ENCODE data around the gene MLIP.

Gene MLIP, protein sequence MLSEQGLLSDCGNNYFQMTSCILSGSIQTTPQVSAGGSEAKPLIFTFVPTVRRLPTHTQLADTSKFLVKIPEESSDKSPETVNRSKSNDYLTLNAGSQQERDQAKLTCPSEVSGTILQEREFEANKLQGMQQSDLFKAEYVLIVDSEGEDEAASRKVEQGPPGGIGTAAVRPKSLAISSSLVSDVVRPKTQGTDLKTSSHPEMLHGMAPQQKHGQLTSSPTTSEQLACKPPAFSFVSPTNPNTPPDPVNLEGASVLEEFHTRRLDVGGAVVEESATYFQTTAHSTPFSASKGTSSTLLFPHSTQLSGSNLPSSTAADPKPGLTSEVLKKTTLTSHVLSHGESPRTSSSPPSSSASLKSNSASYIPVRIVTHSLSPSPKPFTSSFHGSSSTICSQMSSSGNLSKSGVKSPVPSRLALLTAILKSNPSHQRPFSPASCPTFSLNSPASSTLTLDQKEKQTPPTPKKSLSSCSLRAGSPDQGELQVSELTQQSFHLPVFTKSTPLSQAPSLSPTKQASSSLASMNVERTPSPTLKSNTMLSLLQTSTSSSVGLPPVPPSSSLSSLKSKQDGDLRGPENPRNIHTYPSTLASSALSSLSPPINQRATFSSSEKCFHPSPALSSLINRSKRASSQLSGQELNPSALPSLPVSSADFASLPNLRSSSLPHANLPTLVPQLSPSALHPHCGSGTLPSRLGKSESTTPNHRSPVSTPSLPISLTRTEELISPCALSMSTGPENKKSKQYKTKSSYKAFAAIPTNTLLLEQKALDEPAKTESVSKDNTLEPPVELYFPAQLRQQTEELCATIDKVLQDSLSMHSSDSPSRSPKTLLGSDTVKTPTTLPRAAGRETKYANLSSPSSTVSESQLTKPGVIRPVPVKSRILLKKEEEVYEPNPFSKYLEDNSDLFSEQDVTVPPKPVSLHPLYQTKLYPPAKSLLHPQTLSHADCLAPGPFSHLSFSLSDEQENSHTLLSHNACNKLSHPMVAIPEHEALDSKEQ

DNA sequence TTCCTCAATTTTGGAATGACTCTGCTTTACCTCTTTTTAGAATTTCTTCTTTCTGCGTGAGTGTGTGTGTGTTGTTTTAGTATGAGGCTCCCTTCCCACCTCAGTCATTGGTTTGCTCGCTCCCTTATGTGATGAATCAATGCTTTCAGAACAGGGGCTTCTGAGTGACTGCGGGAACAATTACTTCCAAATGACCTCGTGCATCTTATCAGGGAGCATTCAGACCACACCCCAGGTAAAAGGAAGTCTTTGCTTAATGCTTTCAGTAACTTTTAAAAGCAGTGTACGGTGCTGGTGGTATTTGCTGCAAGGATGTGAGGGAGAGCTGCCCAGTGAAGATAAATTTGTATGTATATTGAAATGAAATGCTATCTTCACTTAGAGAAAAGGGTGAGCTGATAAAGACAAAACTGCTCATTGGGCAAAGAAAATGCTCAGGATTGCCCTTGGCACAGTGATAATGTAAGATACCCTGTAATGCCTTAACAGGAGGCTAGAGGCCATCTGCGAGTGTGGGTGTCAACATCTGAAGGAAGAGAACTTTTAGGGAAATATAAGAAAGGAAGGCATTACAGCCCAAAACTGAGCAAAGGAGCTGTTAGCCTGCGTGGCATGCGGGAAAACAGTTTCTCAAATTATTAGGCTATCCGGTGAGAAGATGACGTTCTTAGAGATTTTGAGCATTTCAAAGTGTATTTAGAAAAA is at the start of gene MLIP:
Gene MLIP, plus strand, starts transcription at position 103 of the 705 bp plus-strand sequence. Its CDS starts 37 bp downstream, at position 140.
- DNase-seq (ENCODE audit: extremely low read depth, low read depth): no peak
- TF ChIP-seq, protein P1, sequence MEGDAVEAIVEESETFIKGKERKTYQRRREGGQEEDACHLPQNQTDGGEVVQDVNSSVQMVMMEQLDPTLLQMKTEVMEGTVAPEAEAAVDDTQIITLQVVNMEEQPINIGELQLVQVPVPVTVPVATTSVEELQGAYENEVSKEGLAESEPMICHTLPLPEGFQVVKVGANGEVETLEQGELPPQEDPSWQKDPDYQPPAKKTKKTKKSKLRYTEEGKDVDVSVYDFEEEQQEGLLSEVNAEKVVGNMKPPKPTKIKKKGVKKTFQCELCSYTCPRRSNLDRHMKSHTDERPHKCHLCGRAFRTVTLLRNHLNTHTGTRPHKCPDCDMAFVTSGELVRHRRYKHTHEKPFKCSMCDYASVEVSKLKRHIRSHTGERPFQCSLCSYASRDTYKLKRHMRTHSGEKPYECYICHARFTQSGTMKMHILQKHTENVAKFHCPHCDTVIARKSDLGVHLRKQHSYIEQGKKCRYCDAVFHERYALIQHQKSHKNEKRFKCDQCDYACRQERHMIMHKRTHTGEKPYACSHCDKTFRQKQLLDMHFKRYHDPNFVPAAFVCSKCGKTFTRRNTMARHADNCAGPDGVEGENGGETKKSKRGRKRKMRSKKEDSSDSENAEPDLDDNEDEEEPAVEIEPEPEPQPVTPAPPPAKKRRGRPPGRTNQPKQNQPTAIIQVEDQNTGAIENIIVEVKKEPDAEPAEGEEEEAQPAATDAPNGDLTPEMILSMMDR (IDR thresholded peaks at IDR 0.05; ENCODE audit: low read depth, low read length, missing control alignments): no peak
- H3K4me3 ChIP-seq (replicated peaks; ENCODE audit: low read depth, low read length): no peak within 1 kb of the TSS

DNA sequence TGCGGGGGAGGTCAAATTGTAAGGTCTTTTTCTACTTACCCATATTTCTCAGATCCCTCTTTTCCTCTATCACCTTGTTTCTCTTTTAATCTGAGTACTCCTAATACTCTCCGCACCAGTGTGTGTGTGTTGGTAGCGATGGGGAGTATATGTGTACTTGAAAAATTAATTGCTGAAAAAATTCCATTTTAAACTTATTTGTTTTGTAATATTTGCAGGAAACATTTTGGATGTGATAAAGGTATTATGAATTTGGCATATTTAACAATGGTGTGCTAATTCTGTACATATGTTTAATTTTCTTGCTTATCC is 48.1 kb upstream of the MLIP start:
- no peak overlapping the region for H3K4me3 ChIP-seq (replicated peaks; ENCODE audit: low read depth, low read length)

DNA sequence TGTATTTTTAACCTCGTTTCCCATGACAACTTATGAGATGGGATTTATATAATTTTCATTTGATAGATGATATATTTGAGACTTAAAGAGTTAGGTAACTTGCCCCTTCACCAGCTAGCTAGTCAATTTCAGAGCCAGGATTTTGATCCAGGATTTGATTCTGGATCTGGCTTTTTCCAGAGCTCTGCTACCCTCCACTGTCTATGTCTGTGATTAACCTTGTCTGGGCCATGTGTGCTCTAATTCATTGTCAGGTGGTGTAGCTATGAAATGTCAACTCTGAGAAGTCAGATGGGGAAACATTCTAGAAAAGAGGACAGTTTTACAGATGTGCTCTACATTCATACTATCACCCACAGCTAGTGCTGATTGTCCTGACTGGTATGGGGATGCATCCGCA is 42.5 kb upstream of the MLIP start:
- TF ChIP-seq, protein P1 (IDR thresholded peaks at IDR 0.05; ENCODE audit: low read depth, low read length, missing control alignments): no peak
- no peak for DNase-seq (ENCODE audit: extremely low read depth, low read depth)
- no peak overlapping the region for H3K4me3 ChIP-seq (replicated peaks; ENCODE audit: low read depth, low read length)

More for the DNA sequence above, 48.1 kb upstream of the MLIP start:
- TF ChIP-seq, protein P1 (IDR thresholded peaks at IDR 0.05; ENCODE audit: low read depth, low read length, missing control alignments): no peak
- DNase-seq (ENCODE audit: extremely low read depth, low read depth): no peak

DNA sequence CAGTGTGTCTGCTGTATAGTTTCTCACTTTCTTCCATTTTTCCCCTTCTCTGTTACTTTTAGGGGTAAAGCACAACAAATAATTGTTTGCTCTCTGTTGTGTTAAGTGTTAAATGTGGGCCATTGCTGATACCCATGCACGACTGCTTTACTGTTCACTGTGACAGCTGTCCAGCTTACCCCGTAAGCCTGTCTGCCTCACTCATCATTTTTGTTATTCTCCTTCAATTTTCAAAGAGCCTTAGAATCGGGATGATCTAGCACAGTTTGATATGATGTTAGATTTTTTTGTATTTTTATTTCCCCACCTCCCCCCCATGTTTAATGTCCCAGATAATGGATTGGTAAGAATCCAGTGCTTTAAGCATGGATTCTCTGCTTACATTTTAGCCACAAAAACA is 41.2 kb upstream of the MLIP start:
- no peak for DNase-seq (ENCODE audit: extremely low read depth, low read depth)
- H3K4me3 ChIP-seq (replicated peaks; ENCODE audit: low read depth, low read length): no peak overlapping the region
- TF ChIP-seq, protein P1 (IDR thresholded peaks at IDR 0.05; ENCODE audit: low read depth, low read length, missing control alignments): no peak

DNA sequence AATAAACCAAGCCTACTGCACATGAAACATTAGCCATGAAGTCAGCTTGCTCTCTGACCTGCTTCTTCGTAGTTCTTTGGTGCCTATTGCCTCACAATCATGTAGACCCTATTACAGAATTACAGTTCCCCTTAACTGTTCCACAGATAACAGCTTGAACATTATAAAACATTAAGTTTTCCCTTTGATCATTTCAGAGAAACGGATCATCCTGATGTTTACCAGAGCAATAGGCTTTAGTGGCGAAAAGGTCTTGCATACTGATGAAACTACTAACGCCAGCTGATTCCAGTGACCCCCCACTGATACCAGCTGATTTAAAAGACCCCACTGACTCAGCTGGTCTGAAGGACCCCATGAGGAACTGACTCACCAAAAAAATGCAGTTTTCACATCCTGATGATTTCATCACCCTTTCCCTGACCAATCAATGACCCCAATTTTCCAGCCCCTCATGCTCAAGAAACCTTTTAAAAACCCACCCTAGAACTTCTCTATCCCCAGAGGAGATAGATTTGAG is 39.4 kb upstream of the MLIP start:
- no peak overlapping the region for H3K4me3 ChIP-seq (replicated peaks; ENCODE audit: low read depth, low read length)
- TF ChIP-seq, protein P1 (IDR thresholded peaks at IDR 0.05; ENCODE audit: low read depth, low read length, missing control alignments): no peak
- no peak for DNase-seq (ENCODE audit: extremely low read depth, low read depth)

DNA sequence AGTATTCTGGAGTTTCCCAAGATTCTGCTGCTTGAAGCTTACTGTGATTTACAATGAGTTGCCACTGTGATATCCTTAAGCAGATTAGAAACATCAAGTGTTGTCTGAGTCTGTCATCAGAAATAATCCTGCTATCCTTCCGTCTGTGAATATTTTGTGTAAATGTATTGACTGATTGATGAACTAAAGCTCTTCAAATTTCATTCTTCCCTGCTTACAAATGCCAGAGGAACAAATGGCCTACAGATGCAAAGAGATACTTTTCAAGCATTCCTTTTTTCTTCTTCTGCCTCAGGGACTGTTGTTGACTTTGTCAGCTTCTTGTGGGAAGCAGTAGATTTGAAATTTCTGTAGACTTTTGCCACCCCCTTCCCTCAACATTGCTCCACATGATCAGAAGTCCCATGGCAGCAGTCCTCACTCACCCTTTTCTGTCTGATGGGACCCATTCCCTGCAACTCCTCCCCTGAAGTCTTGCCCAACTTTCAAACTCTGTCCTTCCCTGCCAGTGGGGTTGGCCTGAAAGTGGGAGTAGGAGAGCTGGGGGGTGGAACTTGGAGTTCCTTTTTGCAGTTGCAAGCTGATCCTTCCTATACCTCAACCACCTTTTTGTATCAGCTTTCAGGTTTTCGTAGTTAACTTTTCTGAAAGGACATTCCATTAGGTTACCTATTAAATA is 38.5 kb upstream of the MLIP start:
- TF ChIP-seq, protein P1 (IDR thresholded peaks at IDR 0.05; ENCODE audit: low read depth, low read length, missing control alignments): no peak
- no peak overlapping the region for H3K4me3 ChIP-seq (replicated peaks; ENCODE audit: low read depth, low read length)
- DNase-seq (ENCODE audit: extremely low read depth, low read depth): no peak
